Neuronal stem cell (in vitro differentiated cells): ENCODE results near the gene RNF180.

ENCODE experiments used
- DNase-seq: peaks from one replicate; pipeline ENCODE4 v3.0.0-alpha.2; 2013; ENCODE audit warnings: low spot score
- H2AFZ ChIP-seq: one replicate; pipeline ENCODE4 v1.6.1; 2013; ENCODE audit warnings: mild to moderate bottlenecking, low read length, inconsistent platforms
- H2AK5ac ChIP-seq: 2 replicates; pipeline ENCODE4 v1.6.1; 2013; ENCODE audit warnings: low read depth, mild to moderate bottlenecking, inconsistent platforms, low read length, moderate library complexity, mixed read lengths
- H2BK120ac ChIP-seq: 2 replicates; pipeline ENCODE4 v1.6.1; 2013; ENCODE audit warnings: low read depth, mild to moderate bottlenecking, inconsistent platforms, low read length, moderate library complexity, mixed read lengths
- H2BK12ac ChIP-seq: one replicate; pipeline ENCODE4 v1.6.1; 2013; ENCODE audit warnings: low read length, inconsistent platforms
- H2BK15ac ChIP-seq: 2 replicates; pipeline ENCODE4 v1.6.1; 2013; ENCODE audit warnings: mild to moderate bottlenecking, low read length, inconsistent platforms, mixed read lengths
- H2BK5ac ChIP-seq: one replicate; pipeline ENCODE4 v1.6.1; 2013; ENCODE audit warnings: inconsistent platforms, mild to moderate bottlenecking, low read length, moderate library complexity
- H3K14ac ChIP-seq: one replicate; pipeline ENCODE4 v1.6.1; 2013; ENCODE audit warnings: low read length, inconsistent platforms
- H3K18ac ChIP-seq: 2 replicates; pipeline ENCODE4 v1.6.1; 2013; ENCODE audit warnings: low read length, inconsistent platforms
- H3K23ac ChIP-seq: 2 replicates; pipeline ENCODE4 v1.6.1; 2013; ENCODE audit warnings: low read depth, mild to moderate bottlenecking, mixed read lengths, low read length, inconsistent platforms; ENCODE audit not compliant: poor library complexity
- H3K27ac ChIP-seq: replicated peaks from 3 replicates; pipeline ENCODE4 v1.5.1; 2013; ENCODE audit warnings: low read length, inconsistent platforms
- H3K27me3 ChIP-seq, 3 experiments: 2 replicates each; pipeline ENCODE4 v1.6.1; 2013; ENCODE audit warnings: low read length in 3 of 3, mild to moderate bottlenecking in 2 of 3, inconsistent platforms in 1 of 3, low read depth in 1 of 3, mixed read lengths in 1 of 3, moderate library complexity in 1 of 3; ENCODE audit not compliant: control insufficient read depth in 3 of 3, insufficient read depth in 3 of 3
- H3K36me3 ChIP-seq, 2 donors: replicated peaks in 1 of 2; 2 replicates each; pipeline ENCODE4 v1.6.1; 2013; ENCODE audit warnings: low read length in 2 of 2; ENCODE audit not compliant: control insufficient read depth in 2 of 2, insufficient read depth in 2 of 2
- H3K4ac ChIP-seq: 2 replicates; pipeline ENCODE4 v1.6.1; 2013; ENCODE audit warnings: inconsistent platforms, mild to moderate bottlenecking, low read length, moderate library complexity
- H3K4me1 ChIP-seq, 2 donors: 1 replicate in 1 of 2; 2 replicates in 1 of 2; pipeline ENCODE4 v1.6.1; 2013; ENCODE audit warnings: low read length in 2 of 2, low read depth in 1 of 2; ENCODE audit not compliant: control insufficient read depth in 2 of 2, insufficient read depth in 1 of 2
- H3K4me2 ChIP-seq: one replicate; pipeline ENCODE4 v1.6.1; 2013; ENCODE audit warnings: mild to moderate bottlenecking, low read length, inconsistent platforms; ENCODE audit not compliant: insufficient read depth, poor library complexity, severe bottlenecking
- H3K4me3 ChIP-seq, 2 donors: 2 replicates each; pipeline ENCODE4 v1.5.1; 2013; ENCODE audit warnings: low read length in 2 of 2, mild to moderate bottlenecking in 2 of 2, inconsistent platforms in 1 of 2, moderate library complexity in 1 of 2
- H3K79me1 ChIP-seq: one replicate; pipeline ENCODE4 v1.6.1; 2013; ENCODE audit warnings: low read depth, mild to moderate bottlenecking, inconsistent platforms, low read length, moderate library complexity
- H3K9ac ChIP-seq: one replicate; pipeline ENCODE4 v1.6.1; 2013; ENCODE audit warnings: mild to moderate bottlenecking, low read depth, low read length, inconsistent platforms; ENCODE audit not compliant: poor library complexity
- H3K9me3 ChIP-seq, 2 donors: replicated peaks in 1 of 2; 2 replicates each; pipeline versions ENCODE3 to v1.6.1; 2013; ENCODE audit warnings: low read length in 2 of 2, mild to moderate bottlenecking in 2 of 2, inconsistent platforms in 1 of 2, low read depth in 1 of 2, mixed read lengths in 1 of 2, moderate library complexity in 1 of 2; ENCODE audit not compliant: control insufficient read depth in 2 of 2, insufficient read depth in 1 of 2
- H4K8ac ChIP-seq: one replicate; pipeline ENCODE4 v1.6.1; 2013; ENCODE audit warnings: low read depth, mild to moderate bottlenecking, inconsistent platforms, low read length, moderate library complexity
- H4K91ac ChIP-seq: one replicate; pipeline ENCODE4 v1.6.1; 2013; ENCODE audit warnings: low read length, low read depth, mild to moderate bottlenecking, inconsistent platforms; ENCODE audit not compliant: poor library complexity
- WGBS, 2 donors: extraction: QIAGEN DNeasy Blood & Tissue Kit; methylation state at CpG; one replicate each; pipeline ENCODE4 v1.1.7; 2013; ENCODE audit warnings: missing lambda C conversion rate in 2 of 2, mixed read lengths in 1 of 2; ENCODE audit not compliant: insufficient read length in 2 of 2, insufficient replicate concordance in 1 of 2; ENCODE audit errors: extremely low coverage in 2 of 2; 5-methylcytosine and 5-hydroxymethylcytosine counted together

RNF180 gene

DNA sequence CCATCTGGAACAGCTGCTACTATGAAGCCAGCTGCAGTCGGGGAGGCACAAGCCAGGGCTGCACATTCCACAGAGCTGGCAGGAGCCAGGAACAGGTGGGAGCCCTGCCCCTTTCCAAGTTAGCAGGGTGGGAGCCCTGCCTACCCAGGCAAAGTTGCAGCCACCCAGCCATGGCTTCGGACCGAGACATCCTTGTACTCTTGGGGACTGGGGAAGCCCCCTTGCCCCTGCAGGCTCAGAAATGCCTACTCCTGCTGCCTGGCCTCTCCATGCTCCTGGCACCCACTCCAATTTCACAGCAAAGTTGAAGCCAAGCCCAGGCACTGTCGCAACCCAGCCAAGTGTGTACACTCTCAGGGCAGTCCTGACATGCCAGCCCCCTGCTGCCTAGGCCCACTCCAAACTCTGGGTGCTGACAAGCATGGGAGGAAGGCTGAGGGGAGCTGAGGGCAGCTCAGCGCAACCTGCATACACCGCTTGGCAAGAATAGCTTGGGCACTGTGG, 165.1 kb downstream of the RNF180 start:
- no peaks in the 10 kb centered on the region for H3K36me3 ChIP-seq
- H4K91ac ChIP-seq: no peak overlapping the region
- H3K9me3 ChIP-seq: no peaks in the 10 kb centered on the region
- H3K4me2 ChIP-seq: no peak overlapping the region
- H3K9ac ChIP-seq: no peak overlapping the region
- peak overlapping the region; percentile 91 for H2BK120ac ChIP-seq
- H3K79me1 ChIP-seq: no peaks in the 10 kb centered on the region
- H3K18ac ChIP-seq: peak overlapping the region; percentile 52
- peak overlapping the region; percentile 41 for H2BK12ac ChIP-seq
- H3K4me1 ChIP-seq: peaks cover 2 to 8% of the 10 kb centered on the region in 2 donors
- no peak overlapping the region for H2BK5ac ChIP-seq
- no peak overlapping the region for H2BK15ac ChIP-seq
- H4K8ac ChIP-seq: peak overlapping the region; percentile 86
- H2AFZ ChIP-seq: no peak overlapping the region
- no CpG with 5 or more reads among the region's 6 CpGs for WGBS, 2 donors
- H3K4ac ChIP-seq: peak overlapping the region; percentile 53
- DNase-seq: no peak
- peak overlapping the region; percentile 55 for H3K23ac ChIP-seq
- H3K27ac ChIP-seq: no peak overlapping the region
- H3K27me3 ChIP-seq: no peaks in the 10 kb centered on the region
- peak overlapping the region; percentile 84 for H2AK5ac ChIP-seq
- peak overlapping the region in 1 of 2 donors; percentile 44 for H3K4me3 ChIP-seq
- H3K14ac ChIP-seq: peak overlapping the region; percentile 82

DNA sequence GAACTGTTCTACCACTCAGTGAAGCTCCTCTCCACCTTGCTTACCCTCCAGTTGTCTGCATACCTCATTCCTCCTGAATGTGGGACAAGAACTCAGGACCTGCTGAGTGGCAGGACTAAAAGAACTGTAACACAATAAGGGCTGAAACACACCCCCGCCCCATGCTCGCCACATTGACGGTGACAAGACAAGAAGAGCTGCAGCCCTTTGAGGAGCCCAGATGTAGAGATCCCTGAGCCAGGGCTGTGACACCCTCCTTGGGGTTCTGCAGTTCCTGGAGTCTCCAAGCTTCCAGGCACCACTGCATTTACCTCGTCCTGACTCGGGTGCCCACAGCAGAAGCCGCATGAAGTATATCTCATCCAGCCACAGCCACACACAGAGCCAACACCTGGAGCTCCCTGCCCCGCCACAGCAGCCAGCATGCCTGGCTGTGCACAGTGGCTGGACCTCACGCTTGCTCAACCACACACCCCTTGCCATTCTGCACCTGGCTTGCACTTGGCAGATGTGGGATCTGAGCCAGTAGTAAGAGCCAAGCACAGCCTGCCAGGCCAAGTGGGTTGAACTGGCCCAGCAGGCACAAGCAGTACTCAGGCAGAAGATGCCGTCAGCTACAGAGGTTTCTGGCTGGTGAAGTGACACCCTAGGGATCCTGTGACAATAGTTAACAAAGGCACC, 166.1 kb downstream of the RNF180 start:
- Histone ChIP-seq H3K18ac (peak overlapping the region; percentile 80), H3K23ac (no peak overlapping the region), H3K4ac (no peak overlapping the region), H3K36me3 (no peaks in the 10 kb centered on the region), H2AFZ (no peak overlapping the region), H3K27ac (no peak overlapping the region), H4K8ac (no peak overlapping the region), H4K91ac (no peak overlapping the region), H3K4me1 (peaks cover 2 to 8% of the 10 kb centered on the region in 2 donors), H3K4me2 (no peak overlapping the region), H3K27me3 (no peaks in the 10 kb centered on the region), H2BK5ac (no peak overlapping the region), H3K9me3 (no peaks in the 10 kb centered on the region), H2BK120ac (no peak overlapping the region), H3K4me3 (peak overlapping the region in 1 of 2 donors; percentile 64), H2BK15ac (no peak overlapping the region), H2AK5ac (no peak overlapping the region), H3K79me1 (no peaks in the 10 kb centered on the region), H3K14ac (no peak overlapping the region), H3K9ac (no peak overlapping the region), H2BK12ac (no peak overlapping the region)
- WGBS, 2 donors: no CpG with 5 or more reads among the region's 9 CpGs
- no peak for DNase-seq

DNA sequence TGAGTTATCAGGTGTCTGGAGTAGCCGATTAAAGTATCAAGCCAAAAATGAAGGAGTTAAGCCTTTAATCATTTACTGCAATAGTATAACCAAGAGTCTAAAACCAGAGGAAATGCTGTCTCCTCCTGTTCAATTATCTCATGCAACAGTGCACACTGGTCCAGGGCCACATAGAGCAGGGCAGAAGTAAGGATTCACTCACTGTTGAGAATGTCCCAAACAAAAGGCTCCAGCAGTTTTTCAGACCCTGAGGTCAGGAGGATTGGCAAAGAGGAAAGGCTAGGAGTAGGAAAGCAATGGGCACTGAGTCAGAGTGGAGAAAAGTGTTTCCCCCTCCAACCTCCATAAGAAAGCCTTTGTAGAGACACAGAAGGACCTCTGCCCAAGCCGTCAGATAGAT, 168.2 kb downstream of the RNF180 start:
- H2BK12ac ChIP-seq: no peak overlapping the region
- no peak overlapping the region for H4K91ac ChIP-seq
- H2BK120ac ChIP-seq: no peak overlapping the region
- H3K4me2 ChIP-seq: no peak overlapping the region
- no peak overlapping the region for H3K14ac ChIP-seq
- no peak overlapping the region for H3K18ac ChIP-seq
- no peaks in the 10 kb centered on the region for H3K36me3 ChIP-seq
- DNase-seq: peak; percentile 51
- no peaks in the 10 kb centered on the region for H3K27me3 ChIP-seq
- H3K4ac ChIP-seq: no peak overlapping the region
- no peak overlapping the region for H2BK15ac ChIP-seq
- peak overlapping the region; percentile 30 for H3K27ac ChIP-seq
- no peaks in the 10 kb centered on the region for H3K9me3 ChIP-seq
- no peak overlapping the region for H2AFZ ChIP-seq
- WGBS, 2 donors: no CpG with 5 or more reads among the region's 2 CpGs
- no peak overlapping the region for H3K9ac ChIP-seq
- no peak overlapping the region for H4K8ac ChIP-seq
- H3K23ac ChIP-seq: no peak overlapping the region
- peaks cover 2 to 8% of the 10 kb centered on the region in 2 donors for H3K4me1 ChIP-seq
- no peak overlapping the region for H3K4me3 ChIP-seq
- no peaks in the 10 kb centered on the region for H3K79me1 ChIP-seq
- H2BK5ac ChIP-seq: no peak overlapping the region
- H2AK5ac ChIP-seq: no peak overlapping the region

DNA sequence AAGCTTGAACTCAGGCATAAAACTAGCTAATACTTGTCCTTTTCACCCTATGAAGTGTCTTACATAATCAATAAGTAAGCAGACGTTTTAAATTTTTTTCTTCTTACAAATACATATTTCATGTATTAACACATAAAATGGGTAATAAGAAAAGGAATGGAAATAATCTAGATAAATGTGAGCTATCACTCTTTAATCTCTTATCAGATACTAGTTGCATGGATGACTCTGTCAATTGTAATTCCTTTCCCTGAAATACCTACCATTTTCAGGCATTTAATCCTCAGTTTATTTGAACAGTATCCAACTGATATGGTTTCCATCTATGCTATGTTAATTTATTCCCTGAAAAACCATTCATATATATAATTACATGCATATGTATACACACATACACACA, 174.1 kb downstream of the RNF180 start:
- Histone ChIP-seq H2AK5ac (no peak overlapping the region), H2BK15ac (no peak overlapping the region), H3K9ac (no peak overlapping the region), H3K4ac (no peak overlapping the region), H3K27me3 (no peaks in the 10 kb centered on the region), H3K36me3 (no peaks in the 10 kb centered on the region), H2BK120ac (no peak overlapping the region), H2BK5ac (no peak overlapping the region), H3K4me2 (no peak overlapping the region), H3K79me1 (no peaks in the 10 kb centered on the region), H2BK12ac (no peak overlapping the region), H4K91ac (no peak overlapping the region), H2AFZ (no peak overlapping the region), H3K4me3 (no peak overlapping the region), H4K8ac (no peak overlapping the region), H3K27ac (no peak overlapping the region), H3K23ac (no peak overlapping the region), H3K9me3 (no peaks in the 10 kb centered on the region), H3K14ac (no peak overlapping the region), H3K4me1 (no peaks in the 10 kb centered on the region), H3K18ac (no peak overlapping the region)
- WGBS, 2 donors: no CpG with 5 or more reads among the region's 1 CpG
- DNase-seq: no peak
